ENCODE measurements around the gene SULT1C4. TPM values are rescaled to one million over a fixed set of nuclear protein-coding genes. Genes with fewer than 3 reads are reported as not detected.

Gene SULT1C4
- polyA plus RNA-seq, 1 of the 3 experiments (the other 2 are of a cell fraction), result 0.18 TPM

GRCh38 chr2:108370080-108370479 is 7.7 kb upstream of the SULT1C4 start:
- Histone ChIP-seq H3K36me3 (replicated peaks in 1 of 2; ENCODE audit: control insufficient read depth in 1 of 2, insufficient read depth in 2 of 2, low read length in 1 of 2) (no peaks in the 10 kb centered on the region), H3K79me2 (ENCODE audit: insufficient read depth) (no peaks in the 10 kb centered on the region), H3K27me3 (ENCODE audit: insufficient read depth) (no peaks in the 10 kb centered on the region), H2AFZ (ENCODE audit: low read depth) (no peak overlapping the region), H3K27ac (ENCODE audit: low read depth in 2 of 2, low read length in 1 of 2) (no peak overlapping the region), H3K9ac (no peak overlapping the region), H4K20me1 (ENCODE audit: insufficient read depth) (no peaks in the 10 kb centered on the region), H3K4me3 (ENCODE audit: low read depth in 2 of 2, low read length in 1 of 2) (no peak overlapping the region), H3K4me2 (no peak overlapping the region), H3F3A (replicated peaks; ENCODE audit: insufficient read depth) (no peaks in the 10 kb centered on the region), H3K9me2 (no peaks in the 10 kb centered on the region), H3K4me1 (ENCODE audit: control insufficient read depth in 1 of 2, insufficient read depth in 2 of 2, low read depth in 1 of 2, low read length in 1 of 2) (peaks cover 0 to 5% of the 10 kb centered on the region in 2 experiments; a peak in 1 of 4 replicates), H3K9me3 (no peaks in the 10 kb centered on the region)
- 70% methylated on average over 2 of the region's 2 CpGs for WGBS (ENCODE audit: low lambda C conversion rate)
- TF ChIP-seq JUND (IDR thresholded peaks at IDR 0.05), result no peak
- no peak for TF ChIP-seq TEAD4 (IDR thresholded peaks at IDR 0.05; ENCODE audit: borderline replicate concordance, insufficient read depth)
- TF ChIP-seq NRF1 (IDR thresholded peaks at IDR 0.05; ENCODE audit: low read depth, low read length), result no peak
- no peak for TF ChIP-seq FOXJ3 (CRISPR knock-in tag; IDR thresholded peaks at IDR 0.05)
- TF ChIP-seq, protein P1, sequence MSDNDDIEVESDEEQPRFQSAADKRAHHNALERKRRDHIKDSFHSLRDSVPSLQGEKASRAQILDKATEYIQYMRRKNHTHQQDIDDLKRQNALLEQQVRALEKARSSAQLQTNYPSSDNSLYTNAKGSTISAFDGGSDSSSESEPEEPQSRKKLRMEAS (IDR thresholded peaks at IDR 0.05; ENCODE audit: low read depth), result no peak
- TF ChIP-seq POLR2AphosphoS5 (IDR thresholded peaks at IDR 0.05; ENCODE audit: low read depth, low read length), result no peak
- no peak for TF ChIP-seq MXI1 (IDR thresholded peaks at IDR 0.05; ENCODE audit: low read depth, low read length)
- no peak for TF ChIP-seq SIN3A (IDR thresholded peaks at IDR 0.05; ENCODE audit: borderline replicate concordance, low read depth, low read length)
- no peak for TF ChIP-seq ELF1 (IDR thresholded peaks at IDR 0.05)
- TF ChIP-seq RFX5 (IDR thresholded peaks at IDR 0.05; ENCODE audit: low read length), result no peak
- no peak for TF ChIP-seq YY1 (IDR thresholded peaks at IDR 0.05; ENCODE audit: low read depth)
- no peak for TF ChIP-seq EP300 (IDR thresholded peaks at IDR 0.05; ENCODE audit: borderline replicate concordance in 1 of 2, low read depth in 1 of 2, low read length in 1 of 2)
- ChIA-PET POLR2A (no interaction called here), CTCF (interaction anchor here (2.0 kb wide), 1 partner anchor 9 kb away, joined by 6 read pairs; no protein-coding TSS in a partner anchor)
- DNase-seq, result no peak

DNA sequence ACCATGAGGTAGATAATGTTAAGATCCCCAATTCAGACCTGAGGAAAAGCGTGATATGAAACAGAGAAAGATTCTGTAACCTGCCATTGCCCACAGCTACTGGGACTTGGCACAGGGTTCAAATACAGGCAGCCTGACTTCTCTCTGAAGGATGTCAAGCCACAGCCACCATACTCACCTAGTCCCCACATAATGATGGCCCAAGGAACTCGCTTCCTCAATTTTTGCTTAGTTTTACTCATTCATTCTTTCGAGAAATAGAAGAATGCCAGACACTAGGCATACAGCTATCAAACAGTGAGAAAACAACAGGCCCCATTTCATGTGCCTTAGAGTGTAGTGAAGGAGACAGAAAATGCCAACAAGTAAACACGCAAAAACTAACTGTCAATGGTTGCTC is 980 bp upstream of the SULT1C4 start:
- TF ChIP-seq, protein P2, sequence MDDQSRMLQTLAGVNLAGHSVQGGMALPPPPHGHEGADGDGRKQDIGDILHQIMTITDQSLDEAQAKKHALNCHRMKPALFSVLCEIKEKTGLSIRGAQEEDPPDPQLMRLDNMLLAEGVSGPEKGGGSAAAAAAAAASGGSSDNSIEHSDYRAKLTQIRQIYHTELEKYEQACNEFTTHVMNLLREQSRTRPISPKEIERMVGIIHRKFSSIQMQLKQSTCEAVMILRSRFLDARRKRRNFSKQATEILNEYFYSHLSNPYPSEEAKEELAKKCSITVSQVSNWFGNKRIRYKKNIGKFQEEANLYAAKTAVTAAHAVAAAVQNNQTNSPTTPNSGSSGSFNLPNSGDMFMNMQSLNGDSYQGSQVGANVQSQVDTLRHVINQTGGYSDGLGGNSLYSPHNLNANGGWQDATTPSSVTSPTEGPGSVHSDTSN (IDR thresholded peaks at IDR 0.05), result no peak
- no peak for TF ChIP-seq NFIC (IDR thresholded peaks at IDR 0.05; ENCODE audit: borderline replicate concordance)
- no peak for TF ChIP-seq USF2 (IDR thresholded peaks at IDR 0.05; ENCODE audit: borderline replicate concordance, low read depth, low read length)
- TF ChIP-seq JUND (IDR thresholded peaks at IDR 0.05), result no peak
- TF ChIP-seq FOXJ3 (CRISPR knock-in tag; IDR thresholded peaks at IDR 0.05), result no peak
- no peak for TF ChIP-seq ELF1 (IDR thresholded peaks at IDR 0.05)
- TF ChIP-seq TCF12 (IDR thresholded peaks at IDR 0.05), result no peak
- no peak for TF ChIP-seq GABPA (IDR thresholded peaks at IDR 0.05; ENCODE audit: low read depth)
- POLR2A ChIA-PET, result no interaction called here
- Histone ChIP-seq H3K4me1 (ENCODE audit: control insufficient read depth in 1 of 2, insufficient read depth in 2 of 2, low read depth in 1 of 2, low read length in 1 of 2) (peaks cover 0 to 24% of the 10 kb centered on the region in 2 experiments; a peak in 2 of 4 replicates), H3K9ac (no peak overlapping the region), H3K9me3 (no peaks in the 10 kb centered on the region), H3K4me2 (no peak overlapping the region), H3K27ac (ENCODE audit: low read depth in 2 of 2, low read length in 1 of 2) (peak overlapping the region in 1 of 2 experiments; percentile 90; a peak in 1 of 4 replicates), H3K36me3 (replicated peaks in 1 of 2; ENCODE audit: control insufficient read depth in 1 of 2, insufficient read depth in 2 of 2, low read length in 1 of 2) (no peaks in the 10 kb centered on the region), H3K4me3 (ENCODE audit: low read depth in 2 of 2, low read length in 1 of 2) (no peak overlapping the region), H2AFZ (ENCODE audit: low read depth) (no peak overlapping the region), H3K79me2 (ENCODE audit: insufficient read depth) (no peaks in the 10 kb centered on the region), H3K9me2 (no peaks in the 10 kb centered on the region), H4K20me1 (ENCODE audit: insufficient read depth) (no peaks in the 10 kb centered on the region), H3F3A (replicated peaks; ENCODE audit: insufficient read depth) (no peaks in the 10 kb centered on the region), H3K27me3 (ENCODE audit: insufficient read depth) (no peaks in the 10 kb centered on the region)
- 89% methylated on average over 4 of the region's 4 CpGs for WGBS (ENCODE audit: low lambda C conversion rate)
- DNase-seq, result no peak
- CTCF ChIA-PET, result interaction anchor here (1.0 kb wide), 1 partner anchor 207 kb away, joined by 3 read pairs; no protein-coding TSS in a partner anchor
